ENCODE measurements around the gene PODN. TPM values are rescaled to one million over a fixed set of nuclear protein-coding genes. Genes with fewer than 3 reads are reported as not detected.

PODN gene
- total RNA-seq, 6 donors from 2014 or later = 15.2 to 87.1 (median 53.1) TPM

DNA sequence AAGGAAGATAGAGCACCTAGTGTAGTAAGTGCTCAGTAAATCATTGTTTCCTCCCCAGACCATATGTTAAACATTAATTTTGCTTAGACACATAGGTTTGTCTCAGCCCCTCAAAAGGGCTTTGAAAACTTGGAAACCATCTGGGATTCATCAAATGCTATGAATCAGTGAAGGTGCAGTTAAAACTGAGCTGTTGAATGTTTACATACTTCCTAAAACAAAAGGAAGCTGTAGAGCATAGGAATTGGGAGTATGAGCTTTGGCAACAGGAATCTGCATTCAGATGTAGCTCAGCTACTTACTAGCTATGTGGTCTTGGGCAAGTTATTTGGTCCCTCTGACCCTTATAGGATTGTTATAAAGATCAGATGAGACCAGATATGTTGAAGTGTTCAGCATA is 18.7 kb upstream of the PODN start:
- Histone ChIP-seq H3K27me3 (no peaks in the 10 kb centered on the region), H3K27ac (no peak overlapping the region), H3K4me1 (peaks cover 0 to 7% (median 2%) of the 10 kb centered on the region in 4 donors), H3K36me3 (peaks cover 8 to 39% (median 22%) of the 10 kb centered on the region in 4 donors), H3K9me3 (no peaks in the 10 kb centered on the region), H3K4me3 (no peak overlapping the region)
- ATAC-seq (ENCODE audit: low FRiP score in 2 of 2) = no peak
- DNase-seq = no peak
- TF ChIP-seq CTCF (IDR thresholded peaks at IDR 0.05) (no peak), POLR2AphosphoS5 (IDR thresholded peaks at IDR 0.05) (no peak), EP300 (IDR thresholded peaks at IDR 0.05) (no peak), POLR2A (IDR thresholded peaks at IDR 0.05) (no peak)

- Histone ChIP-seq H3K4me1 (peaks cover 0 to 7% (median 2%) of the 10 kb centered on the region in 4 donors), H3K36me3 (peaks cover 2 to 42% (median 12%) of the 10 kb centered on the region in 4 donors), H3K9me3 (no peaks in the 10 kb centered on the region), H3K27me3 (no peaks in the 10 kb centered on the region), H3K4me3 (no peak overlapping the region), H3K27ac (no peak overlapping the region)
- WGBS, 2 donors = 88% methylated on average over 5 of the region's 5 CpGs
- TF ChIP-seq EP300 (IDR thresholded peaks at IDR 0.05) = no peak
- TF ChIP-seq POLR2AphosphoS5 (IDR thresholded peaks at IDR 0.05) = no peak
- TF ChIP-seq POLR2A (IDR thresholded peaks at IDR 0.05) = no peak
- no peak for TF ChIP-seq CTCF (IDR thresholded peaks at IDR 0.05)
- DNase-seq (no peak), ATAC-seq (ENCODE audit: low FRiP score in 2 of 2) (no peak)
These were observed 17.1 kb upstream of the PODN start for GRCh38 chr1:53044926-53045325.

GRCh38 chr1:53046930-53047329 is 15.1 kb upstream of the PODN start:
- ATAC-seq (ENCODE audit: low FRiP score in 2 of 2) (peak in 1 of 2 donors; percentile 39), DNase-seq (no peak)
- TF ChIP-seq POLR2AphosphoS5 (IDR thresholded peaks at IDR 0.05) (no peak), POLR2A (IDR thresholded peaks at IDR 0.05) (no peak), CTCF (IDR thresholded peaks at IDR 0.05) (no peak), EP300 (IDR thresholded peaks at IDR 0.05) (no peak)
- peaks cover 0 to 7% (median 2%) of the 10 kb centered on the region in 4 donors for H3K4me1 ChIP-seq
- 44 to 60% methylated on average over 2 of the region's 2 CpGs for WGBS, 2 donors
- H3K36me3 ChIP-seq = peaks cover 0 to 42% (median 5%) of the 10 kb centered on the region in 4 donors
- no peaks in the 10 kb centered on the region for H3K27me3 ChIP-seq
- H3K27ac ChIP-seq = peak overlapping the region in 1 of 4 donors; percentile 22
- H3K9me3 ChIP-seq = no peaks in the 10 kb centered on the region
- H3K4me3 ChIP-seq = no peak overlapping the region

DNA sequence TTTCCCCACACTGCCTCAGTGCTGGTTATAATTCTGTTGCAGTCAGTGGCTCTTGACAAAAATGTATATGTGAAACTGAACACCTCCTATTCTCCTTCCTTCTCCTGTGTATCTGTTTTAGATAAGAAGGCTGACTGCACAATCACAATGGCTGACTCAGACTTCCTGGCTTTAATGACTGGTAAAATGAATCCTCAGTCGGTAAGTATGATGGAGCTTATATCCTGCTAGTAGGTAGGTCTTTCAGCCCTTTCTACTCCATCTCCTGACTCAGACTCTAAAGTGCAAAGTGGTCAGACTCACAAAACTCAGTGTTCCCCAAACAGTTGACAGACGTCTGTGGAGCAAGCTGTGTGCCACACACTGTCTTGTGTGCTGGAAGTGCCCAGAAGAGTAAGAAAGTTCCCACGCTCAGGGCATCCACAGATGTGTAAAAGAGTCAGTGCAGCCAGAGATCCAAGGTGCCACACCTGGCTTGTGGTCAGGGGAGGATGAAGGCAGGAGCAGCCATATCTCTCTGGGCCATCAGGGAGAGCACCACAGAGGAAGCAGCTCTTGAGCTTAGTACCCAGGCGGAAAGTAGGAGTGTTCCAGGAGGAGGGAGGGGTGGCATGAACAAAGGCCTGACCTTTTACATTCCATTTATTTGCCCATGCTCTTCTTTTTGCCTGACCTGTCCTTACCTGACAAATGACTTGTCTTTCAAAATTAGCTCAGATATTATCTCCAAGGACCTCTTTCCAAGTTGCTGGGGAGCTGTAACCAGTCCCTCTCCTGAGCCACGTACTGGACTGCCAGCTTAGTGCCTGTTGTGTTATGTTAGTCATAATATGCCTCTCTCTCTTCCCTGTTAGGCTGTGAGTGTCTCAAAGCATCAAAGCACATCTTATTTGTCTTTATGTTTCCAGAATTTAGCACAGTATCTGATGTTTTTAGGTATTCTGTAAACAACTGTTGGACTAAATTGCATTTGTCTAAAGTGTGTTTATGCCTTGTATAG is 14.0 kb upstream of the PODN start:
- TF ChIP-seq CTCF (IDR thresholded peaks at IDR 0.05) (no peak), POLR2A (IDR thresholded peaks at IDR 0.05) (no peak), EP300 (IDR thresholded peaks at IDR 0.05) (no peak), POLR2AphosphoS5 (IDR thresholded peaks at IDR 0.05) (no peak)
- DNase-seq (no peak), ATAC-seq (ENCODE audit: low FRiP score in 2 of 2) (no peak)
- 79 to 80% methylated on average over 5 of the region's 5 CpGs for WGBS, 2 donors
- no peak overlapping the region for H3K4me3 ChIP-seq
- no peaks in the 10 kb centered on the region for H3K27me3 ChIP-seq
- peaks cover 0 to 7% (median 2%) of the 10 kb centered on the region in 4 donors for H3K4me1 ChIP-seq
- no peak overlapping the region for H3K27ac ChIP-seq
- no peaks in the 10 kb centered on the region for H3K9me3 ChIP-seq
- H3K36me3 ChIP-seq = peaks cover 0 to 50% (median 7%) of the 10 kb centered on the region in 4 donors
